H9 (cell line): Measurements from ENCODE around the gene ULK4. TPM values are rescaled to one million over a fixed set of nuclear protein-coding genes. Genes with fewer than 3 reads are reported as not detected.
A peak's percentile ranks its signal among the peaks of the same experiment; 100 is the strongest.

Source experiments
- DNase-seq: peaks from one replicate; pipeline ENCODE4 v3.0.0-alpha.2; 2017
- H2AFZ ChIP-seq: one replicate; pipeline ENCODE4 v1.6.1; 2013; ENCODE audit warnings: mild to moderate bottlenecking, low read length, control low read depth, moderate library complexity
- H2AK5ac ChIP-seq: 2 replicates; pipeline ENCODE4 v1.6.1; 2013; ENCODE audit warnings: low read length, control low read depth, mixed read lengths; ENCODE audit not compliant: insufficient read length
- H2BK120ac ChIP-seq: one replicate; pipeline ENCODE4 v1.6.1; 2013; ENCODE audit warnings: low read depth, mild to moderate bottlenecking, low read length, control low read depth, inconsistent platforms; ENCODE audit not compliant: poor library complexity, severe bottlenecking
- H2BK12ac ChIP-seq: 2 replicates; pipeline ENCODE4 v1.6.1; 2013; ENCODE audit warnings: low read length, control low read depth, mixed read lengths, low read depth; ENCODE audit not compliant: insufficient read length
- H2BK15ac ChIP-seq: 2 replicates; pipeline ENCODE4 v1.6.1; 2013; ENCODE audit warnings: low read depth, low read length, control low read depth
- H2BK20ac ChIP-seq: one replicate; pipeline ENCODE4 v1.6.1; 2013; ENCODE audit warnings: low read depth, mild to moderate bottlenecking, low read length, control low read depth, inconsistent platforms; ENCODE audit not compliant: poor library complexity, severe bottlenecking
- H2BK5ac ChIP-seq: 2 replicates; pipeline ENCODE4 v1.6.1; 2013; ENCODE audit warnings: low read length, control low read depth, mixed read lengths; ENCODE audit not compliant: insufficient read length
- H3K14ac ChIP-seq: 2 replicates; pipeline ENCODE4 v1.6.1; 2013; ENCODE audit warnings: low read length, control low read depth; ENCODE audit not compliant: insufficient read depth
- H3K18ac ChIP-seq: 2 replicates; pipeline ENCODE4 v1.6.1; 2013; ENCODE audit warnings: low read depth, mild to moderate bottlenecking, mixed read lengths, low read length, control low read depth; ENCODE audit not compliant: insufficient read length
- H3K23ac ChIP-seq: 2 replicates; pipeline ENCODE4 v1.6.1; 2013; ENCODE audit warnings: low read length, control low read depth, mixed read lengths, low read depth; ENCODE audit not compliant: insufficient read length
- H3K23me2 ChIP-seq: 2 replicates; pipeline ENCODE4 v1.6.1; 2013; ENCODE audit warnings: low read depth, mild to moderate bottlenecking, mixed read lengths, low read length, control low read depth; ENCODE audit not compliant: insufficient read length, poor library complexity, severe bottlenecking
- H3K27ac ChIP-seq: 2 replicates; pipeline ENCODE4 v1.5.1; 2013; ENCODE audit warnings: low read length, control low read depth, mixed read lengths, low read depth; ENCODE audit not compliant: insufficient read length
- H3K27me3 ChIP-seq: 2 replicates; pipeline ENCODE4 v1.6.1; 2013; ENCODE audit warnings: low read length, control low read depth, inconsistent platforms; ENCODE audit not compliant: insufficient read depth
- H3K4ac ChIP-seq: 2 replicates; pipeline ENCODE4 v1.6.1; 2013; ENCODE audit warnings: low read depth, mild to moderate bottlenecking, control low read depth, inconsistent platforms, low read length, moderate library complexity
- H3K4me1 ChIP-seq: 2 replicates; pipeline ENCODE4 v1.6.1; 2013; ENCODE audit warnings: low read length, control low read depth, inconsistent platforms; ENCODE audit not compliant: insufficient read depth
- H3K4me2 ChIP-seq: 2 replicates; pipeline ENCODE4 v1.6.1; 2013; ENCODE audit warnings: low read length, control low read depth, mixed read lengths; ENCODE audit not compliant: insufficient read length, insufficient read depth
- H3K56ac ChIP-seq: 2 replicates; pipeline ENCODE4 v1.6.1; 2013; ENCODE audit warnings: low read depth, mild to moderate bottlenecking, mixed read lengths, low read length, control low read depth; ENCODE audit not compliant: insufficient read length
- H3K79me1 ChIP-seq: 2 replicates; pipeline ENCODE4 v1.6.1; 2013; ENCODE audit warnings: low read depth, mild to moderate bottlenecking, moderate library complexity, low read length, control low read depth, inconsistent platforms; ENCODE audit not compliant: insufficient read depth, poor library complexity, severe bottlenecking
- H3K79me2 ChIP-seq: 2 replicates; pipeline ENCODE4 v1.6.1; 2013; ENCODE audit warnings: low read length, control low read depth, inconsistent platforms; ENCODE audit not compliant: insufficient read depth
- H3K9ac ChIP-seq: 2 replicates; pipeline ENCODE4 v1.6.1; 2013; ENCODE audit warnings: low read length, control low read depth, mixed read lengths; ENCODE audit not compliant: insufficient read length; ENCODE audit errors: extremely low read depth
- H3K9me3 ChIP-seq: one replicate; pipeline ENCODE4 v1.6.1; 2013; ENCODE audit warnings: low read depth, low read length, inconsistent platforms; ENCODE audit not compliant: control insufficient read depth
- H3T11ph ChIP-seq: one replicate; pipeline ENCODE4 v1.6.1; 2013; ENCODE audit warnings: mild to moderate bottlenecking, low read length, control low read depth, inconsistent platforms
- H4K20me1 ChIP-seq: one replicate; pipeline ENCODE4 v1.6.1; 2013; ENCODE audit not compliant: control insufficient read depth, insufficient read length, insufficient read depth
- H4K5ac ChIP-seq: 2 replicates; pipeline ENCODE4 v1.6.1; 2013; ENCODE audit warnings: low read depth, mild to moderate bottlenecking, mixed read lengths, low read length, control low read depth; ENCODE audit not compliant: insufficient read length
- H4K8ac ChIP-seq: replicated peaks from 2 replicates; pipeline ENCODE4 v1.6.1; 2013; ENCODE audit warnings: low read length, control low read depth, mixed read lengths, low read depth; ENCODE audit not compliant: insufficient read length
- H4K91ac ChIP-seq: 2 replicates; pipeline ENCODE4 v1.6.1; 2013; ENCODE audit warnings: low read depth, mild to moderate bottlenecking, moderate library complexity, mixed read lengths, low read length, control low read depth; ENCODE audit not compliant: insufficient read length
- H3K27ac Mint-ChIP-seq, 3 experiments: 2 replicates in 2 of 3; 3 replicates in 1 of 3; pipeline ENCODE4 v1.8.0; 2020 to 2021; ENCODE audit warnings: mixed read lengths in 3 of 3, mild to moderate bottlenecking in 1 of 3, moderate library complexity in 1 of 3
- H3K27me3 Mint-ChIP-seq: 2 replicates; pipeline ENCODE4 v1.8.0; 2021; ENCODE audit warnings: low read depth, mild to moderate bottlenecking, moderate library complexity, mixed read lengths
- H3K36me3 Mint-ChIP-seq, 3 experiments: 2 replicates in 2 of 3; 3 replicates in 1 of 3; pipeline ENCODE4 v1.8.0; 2020 to 2021; ENCODE audit warnings: low read depth in 3 of 3, mixed read lengths in 3 of 3; ENCODE audit not compliant: insufficient read depth in 1 of 3
- H3K4me1 Mint-ChIP-seq, 2 experiments: 2 replicates each; pipeline ENCODE4 v1.8.0; 2020; ENCODE audit warnings: mixed read lengths in 2 of 2
- H3K4me3 Mint-ChIP-seq, 2 experiments: 2 replicates in 1 of 2; 3 replicates in 1 of 2; pipeline ENCODE4 v1.8.0; 2020 to 2021; ENCODE audit warnings: mild to moderate bottlenecking in 2 of 2, mixed read lengths in 2 of 2, moderate library complexity in 1 of 2
- H3K9me3 Mint-ChIP-seq, 2 experiments: 2 replicates in 1 of 2; 3 replicates in 1 of 2; pipeline ENCODE4 v1.8.0; 2020; ENCODE audit warnings: mild to moderate bottlenecking in 2 of 2, mixed read lengths in 2 of 2, moderate library complexity in 1 of 2
- WGBS: extraction: QIAGEN DNeasy Blood & Tissue Kit; methylation state at CpG from one replicate; pipeline ENCODE4 v1.1.7; 2013; ENCODE audit warnings: missing lambda C conversion rate, low lambda C conversion rate, mixed read lengths; ENCODE audit not compliant: insufficient read length; ENCODE audit errors: extremely low coverage; 5-methylcytosine and 5-hydroxymethylcytosine counted together
- total RNA-seq: library from RNA; stranded (reverse); gene quantifications from 2 replicates; pipeline ENCODE4 v1.2.1, GENCODE V29; 2021
- TF ChIP-seq, protein P1 (sequence below): fragments of 200-600 bp; sonication (generic); conservative IDR thresholded peaks from 3 replicates; pipeline ENCODE4 v1.8.0; 2021; ENCODE audit warnings: antibody characterized with exemption, mild to moderate bottlenecking

Gene ULK4
- total RNA-seq, 1 experiment from 2014 or later: 12.9 TPM

DNA sequence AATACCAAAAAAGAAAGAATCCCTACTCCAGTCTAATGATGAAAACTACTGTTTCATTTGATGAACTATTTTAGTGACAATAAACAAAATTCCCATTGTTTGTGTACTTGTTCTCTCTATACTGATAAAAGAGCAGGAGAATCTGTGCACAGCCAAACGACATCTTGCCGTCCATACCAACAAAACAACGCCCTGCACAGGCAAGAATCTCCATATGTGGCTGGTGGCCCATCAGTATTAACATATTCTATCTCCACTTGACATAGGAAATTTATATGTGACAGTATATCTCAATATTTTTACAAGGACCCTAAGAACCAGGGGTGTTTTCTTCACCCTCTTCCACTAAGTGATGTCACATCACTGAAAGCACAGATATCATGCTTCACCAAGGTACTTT is 279.5 kb downstream of the ULK4 start:
- Histone ChIP-seq H2AFZ (no peak overlapping the region), H3K27ac (no peak overlapping the region), H3K9me3 (no peaks in the 10 kb centered on the region), H2BK5ac (no peak overlapping the region), H3K79me1 (no peaks in the 10 kb centered on the region), H3K23ac (no peak overlapping the region), H3K79me2 (no peaks in the 10 kb centered on the region), H2BK120ac (no peak overlapping the region), H3K27me3 (no peaks in the 10 kb centered on the region), H4K8ac (no peak overlapping the region), H3K4me1 (peaks cover 5% of the 10 kb centered on the region; the same call in 1 of the 2 replicates), H3K56ac (no peak overlapping the region), H3K14ac (no peak overlapping the region), H2BK15ac (no peak overlapping the region), H3K4me2 (no peak overlapping the region), H3K9ac (no peak overlapping the region), H4K5ac (no peak overlapping the region), H4K20me1 (no peaks in the 10 kb centered on the region), H3K23me2 (no peaks in the 10 kb centered on the region), H3K18ac (no peak overlapping the region), H2AK5ac (no peak overlapping the region), H2BK20ac (no peak overlapping the region), H3K4ac (no peak overlapping the region), H2BK12ac (no peak overlapping the region), H4K91ac (no peak overlapping the region), H3T11ph (no peak overlapping the region)
- H3K9me3 Mint-ChIP-seq: no peaks in the 10 kb centered on the region; a peak in 1 of 5 replicates
- no CpG with 5 or more reads among the region's 3 CpGs for WGBS
- DNase-seq: no peak
- no peaks in the 10 kb centered on the region for H3K27me3 Mint-ChIP-seq
- peak overlapping the region in 1 of 3 experiments; percentile 17; a peak in 2 of 7 replicates for H3K27ac Mint-ChIP-seq
- peaks cover 0 to 6% (median 2%) of the 10 kb centered on the region in 3 experiments; a peak in 2 of 7 replicates for H3K36me3 Mint-ChIP-seq
- TF ChIP-seq, protein P1, sequence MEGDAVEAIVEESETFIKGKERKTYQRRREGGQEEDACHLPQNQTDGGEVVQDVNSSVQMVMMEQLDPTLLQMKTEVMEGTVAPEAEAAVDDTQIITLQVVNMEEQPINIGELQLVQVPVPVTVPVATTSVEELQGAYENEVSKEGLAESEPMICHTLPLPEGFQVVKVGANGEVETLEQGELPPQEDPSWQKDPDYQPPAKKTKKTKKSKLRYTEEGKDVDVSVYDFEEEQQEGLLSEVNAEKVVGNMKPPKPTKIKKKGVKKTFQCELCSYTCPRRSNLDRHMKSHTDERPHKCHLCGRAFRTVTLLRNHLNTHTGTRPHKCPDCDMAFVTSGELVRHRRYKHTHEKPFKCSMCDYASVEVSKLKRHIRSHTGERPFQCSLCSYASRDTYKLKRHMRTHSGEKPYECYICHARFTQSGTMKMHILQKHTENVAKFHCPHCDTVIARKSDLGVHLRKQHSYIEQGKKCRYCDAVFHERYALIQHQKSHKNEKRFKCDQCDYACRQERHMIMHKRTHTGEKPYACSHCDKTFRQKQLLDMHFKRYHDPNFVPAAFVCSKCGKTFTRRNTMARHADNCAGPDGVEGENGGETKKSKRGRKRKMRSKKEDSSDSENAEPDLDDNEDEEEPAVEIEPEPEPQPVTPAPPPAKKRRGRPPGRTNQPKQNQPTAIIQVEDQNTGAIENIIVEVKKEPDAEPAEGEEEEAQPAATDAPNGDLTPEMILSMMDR: no peak
- no peak overlapping the region for H3K4me3 Mint-ChIP-seq
- H3K4me1 Mint-ChIP-seq: peaks cover 12 to 14% of the 10 kb centered on the region in 2 experiments
